ENCODE results near the gene XBP1.

DNA sequence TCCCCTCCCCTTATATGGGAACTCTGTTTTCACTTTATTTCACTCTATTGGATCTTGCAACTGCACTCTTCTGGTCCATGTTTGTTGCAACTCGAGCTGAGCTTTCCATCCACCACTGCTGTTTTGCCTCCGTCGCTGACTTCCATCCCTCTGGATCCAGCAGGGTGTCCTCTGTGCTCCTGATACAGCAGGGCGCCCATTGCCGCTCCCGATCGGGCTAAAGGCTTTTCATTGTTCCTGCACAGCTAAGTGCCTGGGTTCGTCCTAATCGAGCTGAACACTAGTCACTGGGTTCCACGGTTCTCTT is 39.0 kb downstream of the XBP1 start:
- no peak for TF ChIP-seq POLR2A (IDR thresholded peaks at IDR 0.05; ENCODE audit: low read length)
- no peak for TF ChIP-seq GATA1 (IDR thresholded peaks at IDR 0.05; ENCODE audit: low read depth, low read length)

Data from erythroblast (primary cell).